Measurements from ENCODE around the gene UNC119B. TPM values are rescaled to one million over a fixed set of nuclear protein-coding genes. Genes with fewer than 3 reads are reported as not detected.
A peak's percentile ranks its signal among the peaks of the same experiment; 100 is the strongest.

The UNC119B gene
- total RNA-seq, 1 donor from 2014 or later = 66.6 TPM

DNA sequence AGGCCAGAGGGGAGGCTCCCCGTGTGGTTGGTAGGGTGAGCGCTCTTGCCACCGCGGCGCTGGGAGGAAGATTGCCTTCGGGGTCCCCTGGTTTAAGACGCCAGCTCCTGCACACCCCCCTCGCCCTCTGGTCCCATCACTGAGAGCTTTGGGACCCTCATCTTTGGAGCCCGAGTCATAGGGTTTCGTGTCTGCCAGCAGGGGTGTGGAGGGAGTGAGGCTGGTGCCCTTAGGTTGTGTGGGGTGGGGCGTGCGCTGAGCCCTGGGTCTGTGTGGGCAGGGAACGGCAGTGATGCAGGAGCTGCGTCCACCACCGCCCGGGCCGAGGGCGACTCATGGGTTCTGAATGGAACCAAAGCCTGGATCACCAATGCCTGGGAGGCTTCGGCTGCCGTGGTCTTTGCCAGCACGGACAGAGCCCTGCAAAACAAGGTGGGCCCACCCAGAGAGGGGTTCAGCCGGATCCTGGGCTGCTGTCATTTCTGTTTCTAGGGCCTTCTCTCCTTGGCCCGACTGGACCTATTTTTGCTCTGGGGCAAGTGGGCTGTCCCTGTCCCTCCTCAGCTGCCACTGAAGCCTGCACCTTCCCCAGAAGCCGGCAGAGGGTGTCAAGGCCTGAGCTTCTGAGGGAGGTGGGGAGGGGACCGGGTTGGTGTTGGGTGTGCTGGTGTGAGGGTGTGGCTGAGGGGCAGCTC lies 27.4 kb downstream of the UNC119B start:
- H3K4me3 Mint-ChIP-seq (ENCODE audit: low read depth) = no peak overlapping the region

DNA sequence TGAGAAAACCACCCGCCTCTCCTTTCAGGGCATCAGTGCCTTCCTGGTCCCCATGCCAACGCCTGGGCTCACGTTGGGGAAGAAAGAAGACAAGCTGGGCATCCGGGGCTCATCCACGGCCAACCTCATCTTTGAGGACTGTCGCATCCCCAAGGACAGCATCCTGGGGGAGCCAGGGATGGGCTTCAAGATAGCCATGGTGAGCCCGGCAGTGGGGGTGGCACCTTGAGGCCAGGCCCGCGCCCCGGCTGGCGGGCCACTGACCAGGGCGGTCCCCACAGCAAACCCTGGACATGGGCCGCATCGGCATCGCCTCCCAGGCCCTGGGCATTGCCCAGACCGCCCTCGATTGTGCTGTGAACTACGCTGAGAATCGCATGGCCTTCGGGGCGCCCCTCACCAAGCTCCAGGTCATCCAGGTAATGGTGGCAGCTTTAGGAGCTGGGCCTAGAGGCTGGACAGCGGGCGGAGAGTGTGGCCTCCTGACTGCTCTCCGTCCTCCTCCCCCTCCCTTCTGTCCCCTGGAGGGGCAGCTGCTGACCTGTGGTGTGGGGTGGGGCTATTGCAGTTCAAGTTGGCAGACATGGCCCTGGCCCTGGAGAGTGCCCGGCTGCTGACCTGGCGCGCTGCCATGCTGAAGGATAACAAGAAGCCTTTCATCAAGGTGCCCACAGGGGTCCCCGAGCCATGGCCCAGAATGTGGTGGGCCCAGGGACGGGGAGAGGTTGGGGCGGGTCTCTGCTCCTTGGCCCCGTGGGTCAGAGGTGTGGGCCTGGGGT lies 28.2 kb downstream of the UNC119B start:
- DNase-seq (ENCODE audit: low spot score, unreplicated experiment) = no peak
- H3K4me1 Mint-ChIP-seq (ENCODE audit: low read depth) = no peaks in the 10 kb centered on the region
- peaks cover 9% of the 10 kb centered on the region for H3K36me3 Mint-ChIP-seq (ENCODE audit: insufficient read depth)
- H3K27me3 Mint-ChIP-seq = no peaks in the 10 kb centered on the region
- TF ChIP-seq, protein P1, sequence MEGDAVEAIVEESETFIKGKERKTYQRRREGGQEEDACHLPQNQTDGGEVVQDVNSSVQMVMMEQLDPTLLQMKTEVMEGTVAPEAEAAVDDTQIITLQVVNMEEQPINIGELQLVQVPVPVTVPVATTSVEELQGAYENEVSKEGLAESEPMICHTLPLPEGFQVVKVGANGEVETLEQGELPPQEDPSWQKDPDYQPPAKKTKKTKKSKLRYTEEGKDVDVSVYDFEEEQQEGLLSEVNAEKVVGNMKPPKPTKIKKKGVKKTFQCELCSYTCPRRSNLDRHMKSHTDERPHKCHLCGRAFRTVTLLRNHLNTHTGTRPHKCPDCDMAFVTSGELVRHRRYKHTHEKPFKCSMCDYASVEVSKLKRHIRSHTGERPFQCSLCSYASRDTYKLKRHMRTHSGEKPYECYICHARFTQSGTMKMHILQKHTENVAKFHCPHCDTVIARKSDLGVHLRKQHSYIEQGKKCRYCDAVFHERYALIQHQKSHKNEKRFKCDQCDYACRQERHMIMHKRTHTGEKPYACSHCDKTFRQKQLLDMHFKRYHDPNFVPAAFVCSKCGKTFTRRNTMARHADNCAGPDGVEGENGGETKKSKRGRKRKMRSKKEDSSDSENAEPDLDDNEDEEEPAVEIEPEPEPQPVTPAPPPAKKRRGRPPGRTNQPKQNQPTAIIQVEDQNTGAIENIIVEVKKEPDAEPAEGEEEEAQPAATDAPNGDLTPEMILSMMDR (IDR thresholded peaks at IDR 0.05; ENCODE audit: unreplicated experiment) = no peak
- no peaks in the 10 kb centered on the region for H3K9me3 Mint-ChIP-seq (ENCODE audit: low read depth)
- no peak overlapping the region for H3K27ac Mint-ChIP-seq
- H3K4me3 Mint-ChIP-seq (ENCODE audit: low read depth) = no peak overlapping the region

More for the DNA sequence above, 27.4 kb downstream of the UNC119B start:
- no peak for DNase-seq (ENCODE audit: low spot score, unreplicated experiment)
- TF ChIP-seq, protein P1 (IDR thresholded peaks at IDR 0.05; ENCODE audit: unreplicated experiment) = peak; percentile 33
- Mint-ChIP-seq H3K4me1 (ENCODE audit: low read depth) (no peaks in the 10 kb centered on the region), H3K27ac (no peak overlapping the region), H3K36me3 (ENCODE audit: insufficient read depth) (peaks cover 10% of the 10 kb centered on the region), H3K9me3 (ENCODE audit: low read depth) (no peaks in the 10 kb centered on the region), H3K27me3 (no peaks in the 10 kb centered on the region)

GRCh38 chr12:120739031-120739762 lies 28.9 kb downstream of the UNC119B start:
- H3K27me3 Mint-ChIP-seq = no peaks in the 10 kb centered on the region
- no peak overlapping the region for H3K27ac Mint-ChIP-seq
- peaks cover 4% of the 10 kb centered on the region for H3K36me3 Mint-ChIP-seq (ENCODE audit: insufficient read depth)
- no peaks in the 10 kb centered on the region for H3K9me3 Mint-ChIP-seq (ENCODE audit: low read depth)
- DNase-seq (ENCODE audit: low spot score, unreplicated experiment) = no peak
- peaks cover 2% of the 10 kb centered on the region for H3K4me1 Mint-ChIP-seq (ENCODE audit: low read depth)
- TF ChIP-seq, protein P1 (IDR thresholded peaks at IDR 0.05; ENCODE audit: unreplicated experiment) = no peak
- no peak overlapping the region for H3K4me3 Mint-ChIP-seq (ENCODE audit: low read depth)

- Mint-ChIP-seq H3K27ac (no peak overlapping the region), H3K27me3 (no peaks in the 10 kb centered on the region)
Measured at GRCh38 chr12:120739821-120740613, 29.8 kb downstream of the UNC119B start.

More at GRCh38 chr12:120739821-120740613, 29.8 kb downstream of the UNC119B start:
- no peak for DNase-seq (ENCODE audit: low spot score, unreplicated experiment)
- H3K9me3 Mint-ChIP-seq (ENCODE audit: low read depth) = no peaks in the 10 kb centered on the region
- peaks cover 2% of the 10 kb centered on the region for H3K4me1 Mint-ChIP-seq (ENCODE audit: low read depth)
- no peak overlapping the region for H3K4me3 Mint-ChIP-seq (ENCODE audit: low read depth)
- peaks cover 2% of the 10 kb centered on the region for H3K36me3 Mint-ChIP-seq (ENCODE audit: insufficient read depth)
- TF ChIP-seq, protein P1 (IDR thresholded peaks at IDR 0.05; ENCODE audit: unreplicated experiment) = no peak
